ENCODE measurements around the gene LGR6.

- TF ChIP-seq JUNB (IDR thresholded peaks at IDR 0.05; ENCODE audit: unreplicated experiment): no peak
- no peak for TF ChIP-seq CTCF (conservative IDR thresholded peaks at IDR 0.05; ENCODE audit: low read depth in 2 of 2)
Observed at GRCh38 chr1:202200669-202201068, 7.1 kb downstream of the LGR6 start.

Measured in GM23338 (cell line).